ENCODE data around the gene ADAMTSL5. TPM values are rescaled to one million over a fixed set of nuclear protein-coding genes. Genes with fewer than 3 reads are reported as not detected.

The ADAMTSL5 gene
- total and polyA plus RNA-seq, 2 of the 8 experiments (the other 6 are each of a cell fraction or from before 2014, with no cell fraction given) = 0.82 to 0.99 TPM

DNA sequence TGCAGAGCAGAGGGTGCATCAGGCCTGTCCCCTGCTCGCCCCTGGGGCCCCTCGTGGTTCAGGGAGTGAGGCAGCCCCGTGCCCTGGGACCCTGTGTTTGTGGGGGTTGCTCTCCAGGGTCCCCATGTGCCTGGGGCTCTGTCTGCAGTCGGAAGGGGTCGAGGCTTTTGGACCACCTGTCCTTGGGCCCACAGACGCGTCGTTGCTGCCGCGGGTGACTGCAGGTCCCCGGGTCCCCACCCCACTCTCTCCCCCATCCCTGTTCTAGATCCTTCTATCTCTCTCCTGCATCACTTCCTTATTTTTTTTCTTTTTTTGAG lies 24.6 kb downstream of the ADAMTSL5 start (continued):
- TF ChIP-seq, protein P1, sequence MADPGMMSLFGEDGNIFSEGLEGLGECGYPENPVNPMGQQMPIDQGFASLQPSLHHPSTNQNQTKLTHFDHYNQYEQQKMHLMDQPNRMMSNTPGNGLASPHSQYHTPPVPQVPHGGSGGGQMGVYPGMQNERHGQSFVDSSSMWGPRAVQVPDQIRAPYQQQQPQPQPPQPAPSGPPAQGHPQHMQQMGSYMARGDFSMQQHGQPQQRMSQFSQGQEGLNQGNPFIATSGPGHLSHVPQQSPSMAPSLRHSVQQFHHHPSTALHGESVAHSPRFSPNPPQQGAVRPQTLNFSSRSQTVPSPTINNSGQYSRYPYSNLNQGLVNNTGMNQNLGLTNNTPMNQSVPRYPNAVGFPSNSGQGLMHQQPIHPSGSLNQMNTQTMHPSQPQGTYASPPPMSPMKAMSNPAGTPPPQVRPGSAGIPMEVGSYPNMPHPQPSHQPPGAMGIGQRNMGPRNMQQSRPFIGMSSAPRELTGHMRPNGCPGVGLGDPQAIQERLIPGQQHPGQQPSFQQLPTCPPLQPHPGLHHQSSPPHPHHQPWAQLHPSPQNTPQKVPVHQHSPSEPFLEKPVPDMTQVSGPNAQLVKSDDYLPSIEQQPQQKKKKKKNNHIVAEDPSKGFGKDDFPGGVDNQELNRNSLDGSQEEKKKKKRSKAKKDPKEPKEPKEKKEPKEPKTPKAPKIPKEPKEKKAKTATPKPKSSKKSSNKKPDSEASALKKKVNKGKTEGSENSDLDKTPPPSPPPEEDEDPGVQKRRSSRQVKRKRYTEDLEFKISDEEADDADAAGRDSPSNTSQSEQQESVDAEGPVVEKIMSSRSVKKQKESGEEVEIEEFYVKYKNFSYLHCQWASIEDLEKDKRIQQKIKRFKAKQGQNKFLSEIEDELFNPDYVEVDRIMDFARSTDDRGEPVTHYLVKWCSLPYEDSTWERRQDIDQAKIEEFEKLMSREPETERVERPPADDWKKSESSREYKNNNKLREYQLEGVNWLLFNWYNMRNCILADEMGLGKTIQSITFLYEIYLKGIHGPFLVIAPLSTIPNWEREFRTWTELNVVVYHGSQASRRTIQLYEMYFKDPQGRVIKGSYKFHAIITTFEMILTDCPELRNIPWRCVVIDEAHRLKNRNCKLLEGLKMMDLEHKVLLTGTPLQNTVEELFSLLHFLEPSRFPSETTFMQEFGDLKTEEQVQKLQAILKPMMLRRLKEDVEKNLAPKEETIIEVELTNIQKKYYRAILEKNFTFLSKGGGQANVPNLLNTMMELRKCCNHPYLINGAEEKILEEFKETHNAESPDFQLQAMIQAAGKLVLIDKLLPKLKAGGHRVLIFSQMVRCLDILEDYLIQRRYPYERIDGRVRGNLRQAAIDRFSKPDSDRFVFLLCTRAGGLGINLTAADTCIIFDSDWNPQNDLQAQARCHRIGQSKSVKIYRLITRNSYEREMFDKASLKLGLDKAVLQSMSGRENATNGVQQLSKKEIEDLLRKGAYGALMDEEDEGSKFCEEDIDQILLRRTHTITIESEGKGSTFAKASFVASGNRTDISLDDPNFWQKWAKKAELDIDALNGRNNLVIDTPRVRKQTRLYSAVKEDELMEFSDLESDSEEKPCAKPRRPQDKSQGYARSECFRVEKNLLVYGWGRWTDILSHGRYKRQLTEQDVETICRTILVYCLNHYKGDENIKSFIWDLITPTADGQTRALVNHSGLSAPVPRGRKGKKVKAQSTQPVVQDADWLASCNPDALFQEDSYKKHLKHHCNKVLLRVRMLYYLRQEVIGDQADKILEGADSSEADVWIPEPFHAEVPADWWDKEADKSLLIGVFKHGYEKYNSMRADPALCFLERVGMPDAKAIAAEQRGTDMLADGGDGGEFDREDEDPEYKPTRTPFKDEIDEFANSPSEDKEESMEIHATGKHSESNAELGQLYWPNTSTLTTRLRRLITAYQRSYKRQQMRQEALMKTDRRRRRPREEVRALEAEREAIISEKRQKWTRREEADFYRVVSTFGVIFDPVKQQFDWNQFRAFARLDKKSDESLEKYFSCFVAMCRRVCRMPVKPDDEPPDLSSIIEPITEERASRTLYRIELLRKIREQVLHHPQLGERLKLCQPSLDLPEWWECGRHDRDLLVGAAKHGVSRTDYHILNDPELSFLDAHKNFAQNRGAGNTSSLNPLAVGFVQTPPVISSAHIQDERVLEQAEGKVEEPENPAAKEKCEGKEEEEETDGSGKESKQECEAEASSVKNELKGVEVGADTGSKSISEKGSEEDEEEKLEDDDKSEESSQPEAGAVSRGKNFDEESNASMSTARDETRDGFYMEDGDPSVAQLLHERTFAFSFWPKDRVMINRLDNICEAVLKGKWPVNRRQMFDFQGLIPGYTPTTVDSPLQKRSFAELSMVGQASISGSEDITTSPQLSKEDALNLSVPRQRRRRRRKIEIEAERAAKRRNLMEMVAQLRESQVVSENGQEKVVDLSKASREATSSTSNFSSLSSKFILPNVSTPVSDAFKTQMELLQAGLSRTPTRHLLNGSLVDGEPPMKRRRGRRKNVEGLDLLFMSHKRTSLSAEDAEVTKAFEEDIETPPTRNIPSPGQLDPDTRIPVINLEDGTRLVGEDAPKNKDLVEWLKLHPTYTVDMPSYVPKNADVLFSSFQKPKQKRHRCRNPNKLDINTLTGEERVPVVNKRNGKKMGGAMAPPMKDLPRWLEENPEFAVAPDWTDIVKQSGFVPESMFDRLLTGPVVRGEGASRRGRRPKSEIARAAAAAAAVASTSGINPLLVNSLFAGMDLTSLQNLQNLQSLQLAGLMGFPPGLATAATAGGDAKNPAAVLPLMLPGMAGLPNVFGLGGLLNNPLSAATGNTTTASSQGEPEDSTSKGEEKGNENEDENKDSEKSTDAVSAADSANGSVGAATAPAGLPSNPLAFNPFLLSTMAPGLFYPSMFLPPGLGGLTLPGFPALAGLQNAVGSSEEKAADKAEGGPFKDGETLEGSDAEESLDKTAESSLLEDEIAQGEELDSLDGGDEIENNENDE (IDR thresholded peaks at IDR 0.05; ENCODE audit: insufficient replicate concordance, low read length) = no peak
- TF ChIP-seq CBX8 (IDR thresholded peaks at IDR 0.05; ENCODE audit: borderline replicate concordance, low read depth, low read length) (no peak), KDM4A (IDR thresholded peaks at IDR 0.05; ENCODE audit: low read depth, low read length, severe bottlenecking) (no peak), RXRA (IDR thresholded peaks at IDR 0.05; ENCODE audit: insufficient read depth, low read depth, low read length) (no peak), CTCF (IDR thresholded peaks at IDR 0.05; ENCODE audit: control extremely low read depth in 1 of 3, insufficient read depth in 1 of 3, low read depth in 1 of 3, low read length in 3 of 3) (no peak), MAFK (IDR thresholded peaks at IDR 0.05; ENCODE audit: low read depth, low read length) (no peak), CHD2 (IDR thresholded peaks at IDR 0.05; ENCODE audit: low read length) (no peak), HDAC2 (IDR thresholded peaks at IDR 0.05; ENCODE audit: borderline replicate concordance in 1 of 2, low read depth in 2 of 2, low read length in 2 of 2) (no peak), RAD21 (IDR thresholded peaks at IDR 0.05 in 1 of 2, conservative IDR thresholded peaks at IDR 0.05 in 1 of 2; ENCODE audit: low read depth in 2 of 2, low read length in 2 of 2) (no peak)
